Astrocyte (in vitro differentiated cells and primary cell): ENCODE results near the gene TMA7B.

Experiments used
- CTCF ChIP-seq: IDR thresholded peaks from 2 replicates; pipeline ENCODE4 v1.5.1; 2011; ENCODE audit warnings: low read depth, mild to moderate bottlenecking, inconsistent platforms, low read length, moderate library complexity; ENCODE audit not compliant: insufficient read depth
- EZH2 ChIP-seq: IDR thresholded peaks from 2 replicates; pipeline ENCODE4 v1.6.1; 2012; ENCODE audit warnings: mild to moderate bottlenecking, low read length, inconsistent platforms; ENCODE audit not compliant: insufficient read depth

GRCh38 chr22:39917197-39917643, 43.0 kb upstream of the TMA7B start:
- TF ChIP-seq CTCF (no peak), EZH2 (no peak)
